ENCODE data around the gene ARHGAP23.

- TF ChIP-seq CTCF (IDR thresholded peaks at IDR 0.05) (no peak), POLR2AphosphoS5 (IDR thresholded peaks at IDR 0.05) (no peak), EP300 (IDR thresholded peaks at IDR 0.05) (no peak)
Measured at GRCh38 chr17:38539386-38539785, 111.1 kb downstream of the ARHGAP23 start.

All from stomach (tissue), 4 donors.